Measurements from ENCODE around the gene METTL9.
"Not testable (repeated sequence)": the region's sequence is repeated elsewhere in the genome, so short reads cannot be mapped to it uniquely, and the experiment has no call there.

DNA sequence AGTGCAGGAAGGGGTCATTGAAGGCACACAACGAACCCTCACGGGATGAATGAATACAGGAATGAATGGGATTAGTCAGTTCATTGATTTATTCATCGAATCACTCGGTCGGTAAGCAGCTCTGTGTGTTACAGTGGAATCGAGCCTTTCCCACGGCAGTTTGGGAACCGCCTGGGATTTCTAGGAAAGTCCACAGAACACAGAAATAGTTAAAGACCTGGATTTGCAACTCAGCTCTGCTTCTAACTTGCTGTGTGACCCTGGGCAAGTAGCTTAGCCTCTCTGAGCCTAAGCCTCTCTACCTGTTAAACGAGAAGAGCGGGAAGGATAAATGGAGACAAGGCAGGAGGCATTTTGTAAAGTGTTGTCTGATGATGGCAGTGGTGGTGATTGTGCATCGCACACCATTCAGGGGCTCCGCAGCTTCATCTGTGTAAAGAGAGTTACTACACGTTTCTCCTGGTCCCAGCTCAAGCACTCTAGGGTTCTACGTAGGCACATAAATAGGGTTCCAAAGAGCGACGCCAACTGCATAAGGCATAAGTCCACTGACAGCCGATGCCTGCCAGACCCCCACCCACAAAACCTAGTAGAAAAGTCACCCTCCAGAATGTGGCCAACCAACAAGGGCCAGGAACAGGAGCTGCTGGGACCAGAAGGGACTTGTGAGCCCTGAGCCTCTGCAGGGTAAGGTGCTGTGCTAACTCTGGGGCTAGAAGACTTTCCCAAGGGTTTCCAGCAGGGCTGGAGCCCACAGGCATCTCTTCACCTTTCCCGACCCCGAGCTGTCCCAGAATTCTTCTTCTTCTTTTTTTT lies 45.7 kb upstream of the METTL9 start:
- TF ChIP-seq, protein P1, sequence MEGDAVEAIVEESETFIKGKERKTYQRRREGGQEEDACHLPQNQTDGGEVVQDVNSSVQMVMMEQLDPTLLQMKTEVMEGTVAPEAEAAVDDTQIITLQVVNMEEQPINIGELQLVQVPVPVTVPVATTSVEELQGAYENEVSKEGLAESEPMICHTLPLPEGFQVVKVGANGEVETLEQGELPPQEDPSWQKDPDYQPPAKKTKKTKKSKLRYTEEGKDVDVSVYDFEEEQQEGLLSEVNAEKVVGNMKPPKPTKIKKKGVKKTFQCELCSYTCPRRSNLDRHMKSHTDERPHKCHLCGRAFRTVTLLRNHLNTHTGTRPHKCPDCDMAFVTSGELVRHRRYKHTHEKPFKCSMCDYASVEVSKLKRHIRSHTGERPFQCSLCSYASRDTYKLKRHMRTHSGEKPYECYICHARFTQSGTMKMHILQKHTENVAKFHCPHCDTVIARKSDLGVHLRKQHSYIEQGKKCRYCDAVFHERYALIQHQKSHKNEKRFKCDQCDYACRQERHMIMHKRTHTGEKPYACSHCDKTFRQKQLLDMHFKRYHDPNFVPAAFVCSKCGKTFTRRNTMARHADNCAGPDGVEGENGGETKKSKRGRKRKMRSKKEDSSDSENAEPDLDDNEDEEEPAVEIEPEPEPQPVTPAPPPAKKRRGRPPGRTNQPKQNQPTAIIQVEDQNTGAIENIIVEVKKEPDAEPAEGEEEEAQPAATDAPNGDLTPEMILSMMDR (IDR thresholded peaks at IDR 0.05): not testable (repeated sequence)
- not testable (repeated sequence) for TF ChIP-seq ZFX (IDR thresholded peaks at IDR 0.05; ENCODE audit: borderline replicate concordance)
